Mucosa of rectum (tissue), 2 donors: ENCODE data around the gene TMC6.
A peak's percentile ranks its signal among the peaks of the same experiment; 100 is the strongest.
"Not testable (repeated sequence)": the region's sequence is repeated elsewhere in the genome, so short reads cannot be mapped to it uniquely, and the experiment has no call there.

Source experiments
- H3K27ac ChIP-seq, 2 donors: one replicate each; pipeline ENCODE4 v1.7.0; 2013; ENCODE audit warnings: inconsistent platforms in 2 of 2, low read depth in 2 of 2, low read length in 2 of 2
- H3K27me3 ChIP-seq, 2 donors: one replicate each; pipeline ENCODE4 v1.7.0; 2013; ENCODE audit warnings: low read length in 2 of 2; ENCODE audit not compliant: control insufficient read depth in 2 of 2, insufficient read depth in 2 of 2
- H3K36me3 ChIP-seq, 2 donors: one replicate each; pipeline ENCODE4 v1.7.0; 2013; ENCODE audit warnings: low read length in 2 of 2; ENCODE audit not compliant: control insufficient read depth in 2 of 2, insufficient read depth in 2 of 2
- H3K4me1 ChIP-seq, 2 donors: one replicate each; pipeline ENCODE4 v1.7.0; 2013; ENCODE audit warnings: low read length in 2 of 2, mild to moderate bottlenecking in 1 of 2; ENCODE audit not compliant: control insufficient read depth in 2 of 2, insufficient read depth in 2 of 2
- H3K4me3 ChIP-seq, 2 donors: one replicate each; pipeline ENCODE4 v1.7.0; 2013; ENCODE audit warnings: low read length in 2 of 2
- H3K9ac ChIP-seq, 2 donors: one replicate each; pipeline ENCODE4 v1.7.0; 2013; ENCODE audit warnings: low read length in 2 of 2, low read depth in 1 of 2, mild to moderate bottlenecking in 1 of 2
- H3K9me3 ChIP-seq, 2 donors: one replicate each; pipeline ENCODE4 v1.7.0; 2013; ENCODE audit warnings: low read length in 2 of 2; ENCODE audit not compliant: control insufficient read depth in 2 of 2
- donor health status: healthy.
- donor health status: Normal muscosa, but diverticular disease.

The TMC6 gene

DNA sequence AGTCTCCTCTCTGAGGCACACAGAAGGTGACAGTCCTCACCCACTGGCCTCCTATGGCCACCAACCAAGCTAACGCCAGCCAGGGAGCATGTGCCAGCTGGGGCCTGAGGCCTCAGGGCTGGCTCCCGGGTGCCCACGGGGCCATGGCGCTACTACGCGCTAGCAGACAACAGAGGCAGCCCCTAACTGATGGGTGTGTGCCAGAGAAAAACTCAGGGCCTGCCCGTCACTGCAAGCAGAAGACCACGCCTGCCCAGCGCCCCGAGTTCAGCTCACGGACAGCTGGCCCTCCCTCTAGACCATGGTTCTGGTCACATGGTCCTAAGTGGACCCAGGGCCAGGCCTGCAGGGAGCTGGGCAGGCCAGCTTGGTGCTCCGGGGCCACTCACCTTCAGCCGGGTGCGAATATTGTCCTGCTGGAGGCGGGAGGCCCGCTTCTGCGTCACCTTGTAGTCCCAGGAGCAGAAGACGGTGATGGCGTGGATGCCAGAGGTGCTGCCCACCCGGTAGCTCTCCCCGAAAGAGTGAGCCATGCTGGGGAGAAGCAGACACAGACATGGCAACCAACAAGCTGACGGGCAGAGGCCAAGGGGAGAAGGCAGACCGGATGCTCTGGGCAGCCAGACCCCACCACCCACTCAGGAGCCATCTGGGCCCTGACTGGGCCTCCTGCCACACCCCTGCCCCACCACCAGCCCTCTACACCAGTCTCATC is 6.2 kb downstream of the TMC6 start:
- H3K27ac ChIP-seq: peak overlapping the region in 1 of 2 donors; percentile 63
- peaks cover 26 to 27% of the 10 kb centered on the region in 2 donors for H3K4me1 ChIP-seq
- no peak overlapping the region for H3K4me3 ChIP-seq
- H3K9ac ChIP-seq: no peak overlapping the region
- H3K9me3 ChIP-seq: no peaks in the 10 kb centered on the region
- no peaks in the 10 kb centered on the region for H3K27me3 ChIP-seq
- peaks cover 17 to 27% of the 10 kb centered on the region in 2 donors for H3K36me3 ChIP-seq

DNA sequence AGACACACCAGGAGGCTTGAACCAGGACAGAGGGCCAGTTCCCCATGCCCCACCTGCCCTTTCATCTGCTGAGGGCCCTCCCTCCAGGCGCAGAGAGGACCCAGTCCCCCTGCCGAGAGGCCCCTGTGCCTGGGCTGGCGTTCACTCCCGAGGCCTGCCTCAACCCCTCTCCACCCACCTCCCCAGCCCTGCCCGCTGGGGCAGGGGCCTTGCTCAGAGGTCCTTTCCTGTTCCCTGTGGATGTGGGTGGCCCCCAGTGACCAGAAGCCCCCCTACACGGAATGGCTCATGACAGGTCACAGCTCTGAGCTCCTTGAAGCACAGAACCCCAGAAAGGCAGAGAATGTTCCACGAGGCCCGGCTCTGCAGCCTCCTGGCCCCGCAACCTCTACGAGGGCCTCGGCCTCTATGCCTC is 6.7 kb downstream of the TMC6 start:
- no peak overlapping the region for H3K4me3 ChIP-seq
- no peak overlapping the region for H3K9ac ChIP-seq
- H3K27ac ChIP-seq: peak overlapping the region in 1 of 2 donors; percentile 63
- H3K27me3 ChIP-seq: no peaks in the 10 kb centered on the region
- H3K9me3 ChIP-seq: no peaks in the 10 kb centered on the region
- H3K36me3 ChIP-seq: peaks cover 17 to 30% of the 10 kb centered on the region in 2 donors
- peaks cover 21 to 22% of the 10 kb centered on the region in 2 donors for H3K4me1 ChIP-seq

DNA sequence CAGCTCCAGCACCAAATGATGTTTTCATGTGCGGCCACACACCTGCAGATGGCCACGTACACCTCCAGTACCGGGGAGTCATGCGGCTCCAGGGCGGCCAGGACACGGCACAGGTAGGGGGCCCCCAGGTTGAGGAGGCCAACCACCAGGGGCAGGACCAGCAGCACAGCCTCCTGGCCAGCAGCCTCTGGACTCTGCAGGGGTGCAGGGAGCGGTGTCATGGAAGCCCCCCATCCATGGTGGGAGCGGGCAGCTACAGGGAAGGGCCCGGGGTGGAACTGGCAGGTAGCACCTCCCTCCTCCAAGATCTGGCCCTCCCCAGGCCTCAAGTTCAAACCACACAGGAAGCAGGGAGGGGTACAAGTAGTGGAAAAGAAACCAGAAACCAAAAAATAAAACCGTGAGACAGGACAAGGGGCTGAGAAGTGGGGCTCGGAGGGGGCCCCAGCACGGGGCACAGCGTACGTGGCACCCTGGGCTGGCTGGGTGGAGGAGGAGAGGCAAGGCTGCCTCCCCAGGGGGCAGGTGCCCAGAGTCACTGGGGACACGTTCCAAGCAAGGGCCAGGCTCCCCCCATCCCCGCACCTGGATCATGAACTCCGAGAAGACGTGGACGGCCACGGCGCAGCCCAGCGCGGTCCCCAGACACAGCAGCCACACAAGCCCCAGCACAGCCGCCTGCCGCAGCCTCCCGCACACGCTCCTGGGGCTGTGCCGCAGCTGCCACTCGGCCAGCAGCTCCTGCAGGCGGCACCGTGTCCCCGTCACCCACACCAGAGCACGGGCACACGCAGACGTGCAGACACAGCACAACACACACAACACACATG is 7.4 kb downstream of the TMC6 start:
- H3K27ac ChIP-seq: peak overlapping the region in 1 of 2 donors; percentile 63
- peaks cover 16% of the 10 kb centered on the region in 2 donors for H3K4me1 ChIP-seq
- no peaks in the 10 kb centered on the region for H3K9me3 ChIP-seq
- peaks cover 17 to 30% of the 10 kb centered on the region in 2 donors for H3K36me3 ChIP-seq
- no peak overlapping the region for H3K9ac ChIP-seq
- no peak overlapping the region for H3K4me3 ChIP-seq
- H3K27me3 ChIP-seq: no peaks in the 10 kb centered on the region

DNA sequence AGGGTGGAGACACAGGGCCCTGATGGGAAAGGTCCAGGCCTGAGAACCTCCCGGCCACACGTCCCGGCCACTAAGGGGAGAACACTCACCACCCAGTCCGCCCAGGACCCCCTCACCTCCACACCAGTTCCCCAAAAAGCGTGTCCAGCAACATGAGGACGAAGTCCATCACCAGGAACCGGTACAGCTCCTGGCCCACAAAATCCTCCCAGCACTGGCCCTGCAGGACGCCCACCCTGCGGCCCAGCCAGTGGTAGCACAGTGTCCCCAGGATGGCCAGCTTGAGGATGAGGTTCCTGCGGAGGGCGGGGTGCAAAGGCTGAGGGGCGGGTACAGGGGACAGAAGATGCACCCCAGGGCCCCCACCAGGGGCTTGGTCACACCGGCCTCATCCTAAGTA is 8.0 kb downstream of the TMC6 start:
- Histone ChIP-seq H3K36me3 (peaks cover 17 to 30% of the 10 kb centered on the region in 2 donors), H3K27ac (peak overlapping the region in 1 of 2 donors; percentile 63)

DNA sequence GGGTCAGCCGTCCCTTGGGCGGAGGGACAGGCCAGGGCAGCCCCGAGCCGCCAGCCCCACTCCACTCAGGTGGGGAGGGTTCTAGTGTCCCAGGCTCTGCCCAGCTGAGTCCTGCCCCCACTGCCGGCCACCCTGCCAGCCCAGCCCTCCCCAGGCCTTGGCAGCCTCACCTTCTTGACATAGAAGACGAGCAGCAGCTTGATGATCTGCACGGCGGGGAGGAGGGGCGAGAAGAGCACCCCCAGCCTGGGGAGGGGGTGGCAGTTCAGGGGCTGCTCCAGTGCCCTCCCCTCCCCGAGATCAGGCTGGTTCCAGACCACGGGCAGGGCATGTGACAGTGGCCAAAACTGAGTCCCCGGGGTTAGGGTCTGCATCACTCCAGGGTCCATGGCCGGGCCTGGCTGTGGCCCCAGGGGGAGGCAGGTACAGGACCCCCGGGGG is 9.7 kb downstream of the TMC6 start:
- H3K27ac ChIP-seq: no peak overlapping the region
- H3K27me3 ChIP-seq: no peaks in the 10 kb centered on the region
- H3K9me3 ChIP-seq: no peaks in the 10 kb centered on the region
- H3K9ac ChIP-seq: no peak overlapping the region
- no peak overlapping the region for H3K4me3 ChIP-seq
- peaks cover 6 to 7% of the 10 kb centered on the region in 2 donors for H3K4me1 ChIP-seq
- H3K36me3 ChIP-seq: peaks cover 19 to 26% of the 10 kb centered on the region in 2 donors

More for the DNA sequence above, 8.0 kb downstream of the TMC6 start:
- Histone ChIP-seq H3K9me3 (no peaks in the 10 kb centered on the region), H3K27me3 (no peaks in the 10 kb centered on the region), H3K9ac (no peak overlapping the region), H3K4me3 (no peak overlapping the region), H3K4me1 (peaks cover 12 to 13% of the 10 kb centered on the region in 2 donors)

DNA sequence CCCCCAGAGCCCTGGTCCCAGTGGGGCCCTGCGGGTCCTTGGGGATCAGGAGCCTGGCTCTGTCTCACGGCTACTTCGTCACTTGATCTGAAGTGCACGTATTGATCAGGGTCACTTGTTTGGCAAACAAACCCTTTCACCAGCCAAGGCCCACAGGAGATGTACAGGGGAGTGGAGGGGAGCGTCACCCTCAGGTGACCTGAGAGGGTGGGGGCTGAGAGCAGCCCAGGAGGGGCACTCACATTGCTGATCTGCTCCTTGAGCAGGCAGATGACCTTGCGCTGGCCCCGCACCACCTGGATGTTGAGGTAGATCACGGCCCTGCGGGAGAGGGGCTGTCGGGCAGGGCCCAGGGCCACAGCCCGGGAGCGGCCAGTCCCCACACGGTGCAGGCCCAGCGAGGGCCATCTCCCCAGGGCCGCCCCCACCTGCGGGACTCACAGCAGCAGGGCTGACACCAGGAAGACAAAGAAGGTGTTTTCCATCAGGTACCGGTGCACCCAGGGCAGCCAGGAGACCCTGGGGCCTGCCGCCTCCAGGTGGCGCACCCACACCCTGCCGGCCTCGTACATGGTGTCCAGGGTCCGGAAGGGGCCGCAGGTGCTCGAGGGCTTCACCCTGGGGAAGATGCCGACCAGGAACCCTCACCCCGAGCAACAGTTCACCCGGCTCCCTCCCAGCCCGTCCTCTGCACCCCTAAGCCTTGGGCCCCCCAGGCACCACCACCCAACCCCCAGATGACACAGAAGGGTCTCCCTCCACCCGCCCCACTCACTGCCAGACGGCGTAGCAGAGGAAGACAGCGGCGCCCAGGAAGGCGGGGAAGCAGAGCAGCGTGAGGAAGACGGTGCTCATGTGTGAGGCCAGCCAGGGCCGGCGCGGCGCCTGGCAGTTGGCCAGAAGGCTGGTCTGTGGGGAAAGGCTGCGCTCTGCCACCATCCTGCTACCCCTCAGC is 11.3 kb downstream of the TMC6 start:
- Histone ChIP-seq H3K27ac (no peak overlapping the region), H3K27me3 (no peaks in the 10 kb centered on the region)

DNA sequence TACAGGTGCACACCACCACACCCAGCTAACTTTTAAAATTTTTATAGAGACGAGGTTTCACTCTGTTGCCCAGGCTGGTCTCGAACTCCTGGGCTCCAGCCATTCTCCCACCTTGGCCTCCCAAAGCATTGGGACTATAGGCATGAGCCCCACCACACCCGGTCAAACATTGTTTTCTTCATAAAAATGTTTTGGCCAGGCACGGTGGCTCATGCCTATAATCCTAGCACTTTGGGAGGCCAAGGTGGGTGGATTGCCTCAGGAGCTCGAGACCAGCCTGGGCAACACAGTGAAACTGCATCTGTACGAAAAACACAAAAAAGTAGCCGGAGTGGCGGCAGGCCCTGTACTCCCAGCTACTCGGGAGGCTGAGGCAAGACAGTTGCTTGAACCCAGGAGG is 12.1 kb downstream of the TMC6 start:
- no peak overlapping the region for H3K27ac ChIP-seq
- no peak overlapping the region for H3K4me3 ChIP-seq
- peaks cover 5 to 12% of the 10 kb centered on the region in 2 donors for H3K36me3 ChIP-seq
- no peaks in the 10 kb centered on the region for H3K9me3 ChIP-seq
- no peak overlapping the region for H3K9ac ChIP-seq
- H3K27me3 ChIP-seq: no peaks in the 10 kb centered on the region
- H3K4me1 ChIP-seq: peaks cover 3 to 8% of the 10 kb centered on the region in 2 donors

More for the DNA sequence above, 11.3 kb downstream of the TMC6 start:
- peaks cover 3 to 8% of the 10 kb centered on the region in 2 donors for H3K4me1 ChIP-seq
- H3K4me3 ChIP-seq: no peak overlapping the region
- no peak overlapping the region for H3K9ac ChIP-seq
- no peaks in the 10 kb centered on the region for H3K9me3 ChIP-seq
- peaks cover 4 to 17% of the 10 kb centered on the region in 2 donors for H3K36me3 ChIP-seq

DNA sequence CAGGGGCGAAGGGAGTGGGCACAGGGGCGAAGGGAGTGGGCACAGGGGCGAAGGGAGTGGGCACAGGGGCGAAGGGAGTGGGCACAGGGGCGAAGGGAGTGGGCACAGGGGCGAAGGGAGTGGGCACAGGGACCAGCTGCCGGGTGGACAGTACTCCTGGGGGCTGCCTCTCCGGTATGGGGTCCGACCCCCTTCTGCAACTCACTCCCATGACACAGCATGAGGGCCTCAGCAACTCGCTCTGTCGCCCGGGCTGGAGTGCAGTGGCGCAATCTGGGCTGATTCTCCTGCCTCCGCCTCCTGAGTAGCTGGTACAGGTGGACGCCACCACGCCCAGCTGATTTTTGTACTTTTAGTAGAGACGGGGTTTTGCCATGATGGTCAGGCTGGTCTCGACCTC is 12.8 kb downstream of the TMC6 start:
- not testable (repeated sequence) for H3K9ac ChIP-seq, H3K27ac ChIP-seq, H3K4me1 ChIP-seq, H3K9me3 ChIP-seq, H3K4me3 ChIP-seq, H3K27me3 ChIP-seq
- peaks cover 9 to 18% of the 10 kb centered on the region in 2 donors for H3K36me3 ChIP-seq

DNA sequence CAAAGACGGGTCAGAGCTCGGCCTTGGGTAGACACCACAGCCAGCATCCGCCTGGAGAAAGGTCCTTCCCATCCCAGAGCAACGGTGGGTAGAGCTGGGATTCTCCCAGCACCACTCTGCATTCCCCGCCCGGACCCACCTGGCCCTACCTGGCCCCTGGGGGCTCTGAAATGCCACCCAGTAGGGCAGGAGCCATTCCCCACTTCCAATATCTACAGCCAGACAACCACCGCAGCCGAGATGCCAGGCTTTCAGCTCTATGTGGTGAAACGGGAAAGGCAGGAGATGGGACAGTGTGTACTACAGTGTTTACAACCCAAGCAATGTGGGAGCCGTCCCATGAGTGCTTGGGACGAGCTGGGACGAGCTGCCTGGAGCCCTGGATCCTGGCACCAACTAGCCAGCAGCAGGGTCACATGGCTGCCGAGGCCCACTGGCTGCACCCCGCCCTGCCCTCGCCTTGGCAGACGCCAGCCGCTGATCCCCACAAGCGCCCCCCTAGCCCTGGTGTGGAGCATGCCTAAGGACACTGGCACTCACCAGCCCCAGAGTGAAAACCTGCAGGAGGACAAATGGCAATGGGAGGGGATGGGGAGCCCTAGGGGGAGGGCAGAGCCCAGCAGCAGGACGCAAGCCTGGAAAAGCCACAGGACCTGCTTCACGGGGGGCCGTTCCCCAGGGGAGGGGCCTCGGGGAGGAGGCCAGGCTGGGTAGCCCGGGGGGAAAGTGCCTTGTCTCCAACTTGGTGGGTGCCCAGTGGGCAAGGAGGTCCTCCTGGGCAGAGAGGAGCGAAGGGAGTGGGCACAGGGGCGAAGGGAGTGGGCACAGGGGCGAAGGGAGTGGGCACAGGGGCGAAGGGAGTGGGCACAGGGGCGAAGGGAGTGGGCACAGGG is 13.5 kb downstream of the TMC6 start:
- Histone ChIP-seq H3K27ac (no peak overlapping the region), H3K9me3 (no peaks in the 10 kb centered on the region), H3K4me1 (peaks cover 3 to 8% of the 10 kb centered on the region in 2 donors), H3K4me3 (no peak overlapping the region), H3K36me3 (peaks cover 9 to 22% of the 10 kb centered on the region in 2 donors), H3K9ac (no peak overlapping the region), H3K27me3 (no peaks in the 10 kb centered on the region)
